WI38 (cell line): ENCODE results near the gene UBE3C.

Source experiments
- H3K4me3 ChIP-seq: 2 replicates; pipeline ENCODE4 v1.5.1; 2011; ENCODE audit warnings: low read depth, mild to moderate bottlenecking, control low read depth, low read length
- CTCF ChIP-seq: IDR thresholded peaks from 2 replicates; pipeline ENCODE4 v1.5.1; 2012; ENCODE audit warnings: low read depth, mild to moderate bottlenecking, control low read depth, low read length

Gene UBE3C

GRCh38 chr7:157111311-157111710 lies 27.4 kb upstream of the UBE3C start:
- H3K4me3 ChIP-seq = no peak overlapping the region
- no peak for TF ChIP-seq CTCF

- no peak overlapping the region for H3K4me3 ChIP-seq
- no peak for TF ChIP-seq CTCF
These were observed 26.0 kb upstream of the UBE3C start for GRCh38 chr7:157112706-157113105.

GRCh38 chr7:157113607-157114006 lies 25.1 kb upstream of the UBE3C start:
- no peak for TF ChIP-seq CTCF
- no peak overlapping the region for H3K4me3 ChIP-seq

GRCh38 chr7:157116762-157117161 lies 22.0 kb upstream of the UBE3C start:
- TF ChIP-seq CTCF = no peak
- no peak overlapping the region for H3K4me3 ChIP-seq

- no peak overlapping the region for H3K4me3 ChIP-seq
- TF ChIP-seq CTCF = no peak
These were observed 20.9 kb upstream of the UBE3C start for GRCh38 chr7:157117796-157118195.

GRCh38 chr7:157120181-157120580 lies 18.5 kb upstream of the UBE3C start:
- no peak for TF ChIP-seq CTCF
- H3K4me3 ChIP-seq = no peak overlapping the region

- TF ChIP-seq CTCF = no peak
- no peak overlapping the region for H3K4me3 ChIP-seq
These were observed 17.5 kb upstream of the UBE3C start for GRCh38 chr7:157121184-157121715.
